DND-41 (cell line): ENCODE results near the gene NRCAM.

Experiments
- CTCF ChIP-seq: IDR thresholded peaks from 2 replicates; pipeline ENCODE4 v1.5.1; 2012; ENCODE audit warnings: borderline replicate concordance, low read length, moderate library complexity, mild to moderate bottlenecking; ENCODE audit not compliant: poor library complexity, severe bottlenecking; ENCODE audit errors: extremely low read depth
- EZH2 ChIP-seq: IDR thresholded peaks from 3 replicates; pipeline ENCODE4 v1.6.1; 2012; ENCODE audit warnings: borderline replicate concordance, low read depth, mild to moderate bottlenecking, moderate library complexity, low read length, inconsistent platforms; ENCODE audit not compliant: severe bottlenecking

GRCh38 chr7:108129018-108129965 lies 326.9 kb downstream of the NRCAM start:
- no peak for TF ChIP-seq CTCF
- no peak for TF ChIP-seq EZH2
